Muscle layer of colon (tissue), 2 donors: ENCODE measurements around the gene LAPTM4A.
"Not testable (repeated sequence)": the region's sequence is repeated elsewhere in the genome, so short reads cannot be mapped to it uniquely, and the experiment has no call there.

Source experiments
- H3K27ac ChIP-seq: one replicate; pipeline ENCODE4 v1.7.0; 2013; ENCODE audit warnings: low read depth, mild to moderate bottlenecking, low read length, moderate library complexity
- H3K27me3 ChIP-seq, 2 donors: one replicate each; pipeline ENCODE4 v1.7.0; 2013; ENCODE audit warnings: low read length in 2 of 2, mild to moderate bottlenecking in 2 of 2; ENCODE audit not compliant: insufficient read depth in 2 of 2, control insufficient read depth in 1 of 2
- H3K36me3 ChIP-seq: one replicate; pipeline ENCODE4 v1.7.0; 2013; ENCODE audit warnings: mild to moderate bottlenecking, low read length; ENCODE audit not compliant: insufficient read depth
- H3K4me1 ChIP-seq: one replicate; pipeline ENCODE4 v1.7.0; 2013; ENCODE audit warnings: mild to moderate bottlenecking, low read length; ENCODE audit not compliant: insufficient read depth
- H3K4me3 ChIP-seq, 2 donors: one replicate each; pipeline ENCODE4 v1.7.0; 2013; ENCODE audit warnings: low read length in 2 of 2, low read depth in 1 of 2, mild to moderate bottlenecking in 1 of 2, moderate library complexity in 1 of 2
- H3K9ac ChIP-seq: one replicate; pipeline ENCODE4 v1.7.0; 2013; ENCODE audit warnings: low read length
- H3K9me3 ChIP-seq: one replicate; pipeline ENCODE4 v1.7.0; 2013; ENCODE audit warnings: mild to moderate bottlenecking, low read length
- donor health status: abdominal sarcoma.
- donor health status: Adenocarcinoma of cecum.

LAPTM4A gene

GRCh38 chr2:20074046-20074648 is 22.7 kb upstream of the LAPTM4A start:
- H3K4me3 ChIP-seq, H3K27me3 ChIP-seq, H3K9ac ChIP-seq, H3K27ac ChIP-seq, H3K9me3 ChIP-seq, H3K36me3 ChIP-seq: not testable (repeated sequence)
- peaks cover 17% of the 10 kb centered on the region for H3K4me1 ChIP-seq

- no peaks in the 10 kb centered on the region for H3K36me3 ChIP-seq
- no peak overlapping the region for H3K27ac ChIP-seq
- no peak overlapping the region for H3K4me3 ChIP-seq
Observed at GRCh38 chr2:20073460-20073859, 22.0 kb upstream of the LAPTM4A start.

GRCh38 chr2:20072436-20073158 is 21.2 kb upstream of the LAPTM4A start:
- peaks cover 28% of the 10 kb centered on the region for H3K4me1 ChIP-seq
- no peak overlapping the region for H3K9ac ChIP-seq
- no peak overlapping the region for H3K4me3 ChIP-seq
- no peaks in the 10 kb centered on the region for H3K9me3 ChIP-seq
- no peaks in the 10 kb centered on the region for H3K27me3 ChIP-seq
- H3K27ac ChIP-seq = peak overlapping the region; percentile 65
- H3K36me3 ChIP-seq = no peaks in the 10 kb centered on the region

More at GRCh38 chr2:20073460-20073859, 22.0 kb upstream of the LAPTM4A start:
- Histone ChIP-seq H3K4me1 (peaks cover 20% of the 10 kb centered on the region), H3K27me3 (no peaks in the 10 kb centered on the region), H3K9ac (no peak overlapping the region), H3K9me3 (no peaks in the 10 kb centered on the region)

- Histone ChIP-seq H3K4me3 (peak overlapping the region in 1 of 2 donors; percentile 40), H3K36me3 (no peaks in the 10 kb centered on the region), H3K4me1 (peaks cover 29% of the 10 kb centered on the region), H3K9me3 (no peaks in the 10 kb centered on the region), H3K27ac (peak overlapping the region; percentile 65), H3K27me3 (no peaks in the 10 kb centered on the region), H3K9ac (no peak overlapping the region)
Observed at GRCh38 chr2:20071397-20072383, 20.3 kb upstream of the LAPTM4A start.

GRCh38 chr2:20069756-20070155 is 18.3 kb upstream of the LAPTM4A start:
- Histone ChIP-seq H3K9ac (no peak overlapping the region), H3K9me3 (no peaks in the 10 kb centered on the region), H3K36me3 (no peaks in the 10 kb centered on the region), H3K27me3 (no peaks in the 10 kb centered on the region), H3K4me3 (no peak overlapping the region), H3K27ac (no peak overlapping the region), H3K4me1 (peaks cover 40% of the 10 kb centered on the region)

- Histone ChIP-seq H3K4me3 (no peak overlapping the region), H3K9ac (no peak overlapping the region), H3K4me1 (peaks cover 40% of the 10 kb centered on the region), H3K36me3 (no peaks in the 10 kb centered on the region), H3K27me3 (no peaks in the 10 kb centered on the region), H3K27ac (peak overlapping the region; percentile 12), H3K9me3 (no peaks in the 10 kb centered on the region)
Observed at GRCh38 chr2:20067992-20068584, 16.7 kb upstream of the LAPTM4A start.

- Histone ChIP-seq H3K27me3 (no peaks in the 10 kb centered on the region), H3K9me3 (no peaks in the 10 kb centered on the region), H3K4me3 (no peak overlapping the region), H3K36me3 (no peaks in the 10 kb centered on the region), H3K27ac (peak overlapping the region; percentile 59), H3K4me1 (peaks cover 38% of the 10 kb centered on the region), H3K9ac (no peak overlapping the region)
Observed at GRCh38 chr2:20065885-20066602, 14.6 kb upstream of the LAPTM4A start.

- Histone ChIP-seq H3K9ac (no peak overlapping the region), H3K4me3 (no peak overlapping the region), H3K9me3 (no peaks in the 10 kb centered on the region), H3K36me3 (no peaks in the 10 kb centered on the region), H3K27me3 (no peaks in the 10 kb centered on the region), H3K4me1 (peaks cover 34% of the 10 kb centered on the region), H3K27ac (no peak overlapping the region)
Observed at GRCh38 chr2:20064841-20065240, 13.4 kb upstream of the LAPTM4A start.

GRCh38 chr2:20064421-20064820 is 13.0 kb upstream of the LAPTM4A start:
- H3K36me3 ChIP-seq = no peaks in the 10 kb centered on the region
- H3K4me3 ChIP-seq = no peak overlapping the region
- H3K27me3 ChIP-seq = no peaks in the 10 kb centered on the region
- H3K4me1 ChIP-seq = peaks cover 34% of the 10 kb centered on the region
- no peak overlapping the region for H3K9ac ChIP-seq
- H3K27ac ChIP-seq = no peak overlapping the region
- no peaks in the 10 kb centered on the region for H3K9me3 ChIP-seq

- Histone ChIP-seq H3K9me3 (no peaks in the 10 kb centered on the region), H3K9ac (no peak overlapping the region), H3K27me3 (no peaks in the 10 kb centered on the region), H3K27ac (peak overlapping the region; percentile 35), H3K4me1 (peaks cover 26% of the 10 kb centered on the region), H3K4me3 (peak overlapping the region in 1 of 2 donors; percentile 26), H3K36me3 (no peaks in the 10 kb centered on the region)
Observed at GRCh38 chr2:20062615-20063545, 11.5 kb upstream of the LAPTM4A start.
